ENCODE measurements around the gene SCN5A. TPM values are rescaled to one million over a fixed set of nuclear protein-coding genes. Genes with fewer than 3 reads are reported as not detected.

Gene SCN5A
- total and polyA plus RNA-seq, 2 of the 4 experiments (the other 2 are of a cell fraction): 1.9 to 2.0 TPM

GRCh38 chr3:38545550-38545949 is 103.9 kb downstream of the SCN5A start:
- H3K4me1 ChIP-seq (ENCODE audit: control insufficient read depth, insufficient read depth, low read length): no peaks in the 10 kb centered on the region; the same call in 1 of the 2 replicates
- ATAC-seq (ENCODE audit: low read depth) (no peak), DNase-seq (no peak)
- H3K23ac ChIP-seq (ENCODE audit: low read depth, low read length): no peak overlapping the region
- no peak for TF ChIP-seq MAFK (IDR thresholded peaks at IDR 0.05; ENCODE audit: low read depth, low read length)
- no peak for TF ChIP-seq MXI1 (IDR thresholded peaks at IDR 0.05; ENCODE audit: borderline replicate concordance, low read depth, low read length)
- no peak for TF ChIP-seq RCOR1 (IDR thresholded peaks at IDR 0.05; ENCODE audit: insufficient replicate concordance, low read length)
- TF ChIP-seq CEBPB (IDR thresholded peaks at IDR 0.05; ENCODE audit: low read depth, low read length): no peak
- no peak for TF ChIP-seq NFE2L2 (IDR thresholded peaks at IDR 0.05; ENCODE audit: low read depth, low read length)
- TF ChIP-seq ELK1 (IDR thresholded peaks at IDR 0.05; ENCODE audit: borderline replicate concordance, low read depth, low read length): no peak
- TF ChIP-seq CHD1 (IDR thresholded peaks at IDR 0.05; ENCODE audit: low read depth, low read length): no peak
- H2BK5ac ChIP-seq (ENCODE audit: low read depth, low read length, poor library complexity, severe bottlenecking): no peak overlapping the region
- H3K4me3 ChIP-seq (ENCODE audit: insufficient read depth, low read depth, low read length): no peak overlapping the region
- no peak overlapping the region for H3K27ac ChIP-seq (ENCODE audit: insufficient read depth, low read length)
- ChIA-PET POLR2A (ENCODE audit: unreplicated experiment) (no interaction called here), CTCF (no interaction called here)
- no peak overlapping the region for H3K14ac ChIP-seq (replicated peaks; ENCODE audit: low read depth, low read length)
- no peaks in the 10 kb centered on the region for H4K20me1 ChIP-seq (ENCODE audit: insufficient read depth, low read length)
- H2AFZ ChIP-seq (replicated peaks; ENCODE audit: low read length, poor library complexity): no peak overlapping the region
- WGBS, 2 experiments (ENCODE audit: extremely low coverage in 2 of 2, insufficient read length in 1 of 2): 86% methylated on average over 1 of the region's 1 CpG; no CpG with 5 or more reads in 1 of the 2 experiments
- no peak overlapping the region for H2BK15ac ChIP-seq (ENCODE audit: low read depth, low read length)
- no peaks in the 10 kb centered on the region for H3K9me1 ChIP-seq (ENCODE audit: insufficient read depth, low read length)
- H3K18ac ChIP-seq (ENCODE audit: low read depth, low read length): no peak overlapping the region
- no peak overlapping the region for H3K4me2 ChIP-seq (ENCODE audit: low read depth, low read length)
- no TSS peak for BruUV-seq (replicated peaks)
- no peak overlapping the region for H2AK5ac ChIP-seq (ENCODE audit: low read depth, low read length)
- H4K5ac ChIP-seq (ENCODE audit: low read depth, low read length): no peak overlapping the region
- no peak overlapping the region for H3K9ac ChIP-seq (ENCODE audit: low read depth, low read length)
- dilution Hi-C loops (cut with HindIII; ENCODE audit: low sequenced_read_pairs, unreplicated experiment): no loop called here
- no peaks in the 10 kb centered on the region for H3K9me3 ChIP-seq (ENCODE audit: control insufficient read depth, insufficient read depth, low read length)
- no peak overlapping the region for H4K91ac ChIP-seq (ENCODE audit: insufficient read depth, low read depth, low read length)
- no peaks in the 10 kb centered on the region for H3K36me3 ChIP-seq (ENCODE audit: control insufficient read depth, insufficient read depth, low read length)
- H2BK120ac ChIP-seq (ENCODE audit: low read depth, low read length): no peak overlapping the region
- intact Hi-C loops (cut with micrococcal nuclease): no loop called here
- H3K27me3 ChIP-seq (ENCODE audit: control insufficient read depth, insufficient read depth, low read length): peaks cover 2% of the 10 kb centered on the region; the same call in 1 of the 2 replicates
- no peaks in the 10 kb centered on the region for H3K79me1 ChIP-seq (ENCODE audit: low read depth in 1 of 2, low read length in 2 of 2)
- no peak overlapping the region for H4K8ac ChIP-seq (ENCODE audit: low read depth in 2 of 2, low read length in 2 of 2)
- no peak overlapping the region for H3K56ac ChIP-seq (ENCODE audit: extremely low read depth, insufficient read depth, low read length)
- no peak overlapping the region for H2BK20ac ChIP-seq (ENCODE audit: low read depth, low read length)
- H3K4ac ChIP-seq (ENCODE audit: low read depth, low read length): no peak overlapping the region
- no peak overlapping the region for H2AK9ac ChIP-seq (replicated peaks; ENCODE audit: low read depth, low read length, poor library complexity)
- in situ Hi-C loops (cut with MboI; ENCODE audit: low sequenced_read_pairs): no loop called here

Measured in IMR-90 (cell line).